Spinal cord (tissue), 10 donors: ENCODE results near the gene PTBP3. TPM values are rescaled to one million over a fixed set of nuclear protein-coding genes. Genes with fewer than 3 reads are reported as not detected.

Experiments
- DNase-seq, 6 donors: peaks; one replicate each; pipeline versions ENCODE4 v3.0.0 to v3.0.0-alpha.2; 2013 to 2015; ENCODE audit warnings: low spot score in 6 of 6, low read depth in 4 of 6
- H3K27ac ChIP-seq: one replicate; pipeline ENCODE4 v1.5.1; 2013; ENCODE audit warnings: low read depth, low read length, control low read depth
- H3K27me3 ChIP-seq: one replicate; pipeline ENCODE4 v1.6.1; 2013; ENCODE audit warnings: low read length; ENCODE audit not compliant: control insufficient read depth, insufficient read depth
- H3K36me3 ChIP-seq: one replicate; pipeline ENCODE4 v1.6.1; 2013; ENCODE audit warnings: low read length; ENCODE audit not compliant: control insufficient read depth, insufficient read depth
- H3K4me1 ChIP-seq: one replicate; pipeline ENCODE4 v1.6.1; 2013; ENCODE audit warnings: low read length; ENCODE audit not compliant: control insufficient read depth, insufficient read depth
- H3K4me3 ChIP-seq: one replicate; pipeline ENCODE4 v1.5.1; 2013; ENCODE audit warnings: low read depth, low read length, control low read depth
- H3K9me3 ChIP-seq: one replicate; pipeline ENCODE4 v1.6.1; 2013; ENCODE audit warnings: low read length; ENCODE audit not compliant: control insufficient read depth, insufficient read depth
- WGBS: methylation state at CpG from one replicate; pipeline ENCODE4 v1.1.5; 2013; ENCODE audit warnings: missing lambda C conversion rate; ENCODE audit not compliant: insufficient coverage; 5-methylcytosine and 5-hydroxymethylcytosine counted together
- polyA plus RNA-seq, 2 donors: library from polyadenylated mRNA; unstranded; fragments of 120-200 nt; gene quantifications; one replicate each; pipeline ENCODE4 v1.2.1, GENCODE V29; 2013; ENCODE audit not compliant: insufficient read length in 2 of 2
- total RNA-seq, 2 donors: library from RNA; depleted of rRNA in 1 of 2; stranded (reverse); fragments of 120-200 nt in 1 of 2; fragments of >200 nt in 1 of 2; gene quantifications; one replicate each; pipeline versions ENCODE4 v1.2.3 to v1.2.4, GENCODE V29; 2013 to 2014
- donor health status: healthy.

Gene PTBP3
- total and polyA plus RNA-seq, 4 donors: 15.5 to 42.7 (median 18.6) TPM

- Histone ChIP-seq H3K27me3 (no peaks in the 10 kb centered on the region), H3K4me1 (no peaks in the 10 kb centered on the region), H3K4me3 (no peak overlapping the region), H3K36me3 (no peaks in the 10 kb centered on the region), H3K27ac (no peak overlapping the region), H3K9me3 (no peaks in the 10 kb centered on the region)
- no peak for DNase-seq
These were observed 8.3 kb upstream of the PTBP3 start for GRCh38 chr9:112341730-112342129.

GRCh38 chr9:112339886-112340285 is 6.5 kb upstream of the PTBP3 start:
- no peak for DNase-seq
- Histone ChIP-seq H3K9me3 (no peaks in the 10 kb centered on the region), H3K4me3 (no peak overlapping the region), H3K27me3 (no peaks in the 10 kb centered on the region), H3K36me3 (no peaks in the 10 kb centered on the region), H3K27ac (no peak overlapping the region), H3K4me1 (no peaks in the 10 kb centered on the region)
- no CpG with 5 or more reads among the region's 3 CpGs for WGBS

GRCh38 chr9:112338561-112338960 is 5.1 kb upstream of the PTBP3 start:
- WGBS: 81% methylated on average over 2 of the region's 3 CpGs
- Histone ChIP-seq H3K4me3 (no peak overlapping the region), H3K4me1 (peaks cover 3% of the 10 kb centered on the region), H3K27me3 (no peaks in the 10 kb centered on the region), H3K9me3 (no peaks in the 10 kb centered on the region), H3K27ac (no peak overlapping the region), H3K36me3 (no peaks in the 10 kb centered on the region)
- DNase-seq: no peak

DNA sequence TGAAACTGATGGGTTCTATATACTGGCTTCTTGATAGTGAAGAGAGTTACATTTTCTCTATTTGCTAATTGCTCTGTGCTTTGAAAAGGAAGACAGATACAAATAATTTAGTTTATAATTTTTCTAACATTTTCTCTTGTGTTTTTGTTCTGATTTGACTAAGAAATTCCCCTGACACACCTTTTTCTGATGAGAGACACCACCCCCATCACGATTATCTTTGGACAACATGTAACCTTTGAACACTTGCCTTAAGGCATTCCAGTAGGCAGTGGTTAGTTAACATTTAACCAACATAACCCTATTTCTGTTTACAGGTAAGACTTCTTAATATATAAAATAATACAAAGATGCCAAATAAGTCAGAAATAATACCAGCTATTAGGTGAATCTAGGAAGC is 4.1 kb upstream of the PTBP3 start:
- WGBS: no CpG with 5 or more reads among the region's 1 CpG
- no peaks in the 10 kb centered on the region for H3K27me3 ChIP-seq
- H3K4me3 ChIP-seq: no peak overlapping the region
- no peaks in the 10 kb centered on the region for H3K9me3 ChIP-seq
- no peaks in the 10 kb centered on the region for H3K36me3 ChIP-seq
- no peak for DNase-seq
- H3K4me1 ChIP-seq: peaks cover 3% of the 10 kb centered on the region
- H3K27ac ChIP-seq: no peak overlapping the region

- Histone ChIP-seq H3K27me3 (no peaks in the 10 kb centered on the region), H3K9me3 (no peaks in the 10 kb centered on the region), H3K4me3 (peak overlapping the region; percentile 72), H3K27ac (peak overlapping the region; percentile 85), H3K36me3 (no peaks in the 10 kb centered on the region), H3K4me1 (peaks cover 3% of the 10 kb centered on the region)
- peak in 2 of 6 donors; percentile 29 to 36 for DNase-seq
- 26% methylated on average over 3 of the region's 8 CpGs for WGBS
These were observed 1.0 kb upstream of the PTBP3 start for GRCh38 chr9:112334432-112334841.

DNA sequence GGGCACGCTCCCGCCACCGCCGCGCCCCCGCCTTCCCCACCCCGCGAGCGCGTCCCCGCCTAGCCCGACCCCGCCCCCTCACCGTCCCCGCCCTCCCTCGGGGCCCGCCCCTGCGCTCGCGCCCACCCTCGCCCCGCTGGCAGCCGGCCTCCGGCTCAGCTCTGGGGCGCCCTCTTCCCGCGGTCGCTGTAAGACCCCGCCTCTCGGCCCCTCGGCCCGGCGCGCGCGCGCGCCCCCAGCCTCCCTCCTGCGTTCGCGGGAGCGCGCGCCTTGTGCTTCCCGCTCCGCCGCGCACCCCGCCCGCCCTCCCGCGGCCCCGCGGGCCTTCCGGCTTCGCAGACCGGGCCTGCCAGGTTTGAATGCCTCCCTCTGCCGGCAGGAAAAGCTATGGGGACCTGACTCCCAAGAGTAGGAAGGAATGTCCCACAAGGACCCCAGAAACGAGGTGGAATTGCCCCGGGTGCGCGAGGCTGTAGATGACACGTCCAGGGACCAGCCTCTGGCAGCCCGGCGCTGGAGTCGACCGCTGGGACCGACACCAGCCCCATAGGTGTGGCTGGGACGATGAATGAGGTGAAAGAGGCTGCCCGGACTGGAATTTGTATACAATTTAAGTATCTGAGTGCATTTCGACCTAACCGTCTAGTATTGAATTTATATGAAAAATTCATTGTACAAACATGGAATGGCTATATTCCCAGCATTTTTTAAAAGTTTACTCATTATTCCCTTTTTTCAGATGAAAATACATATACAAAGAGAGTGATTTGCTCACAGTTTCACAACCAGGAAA is 416 bp upstream of the PTBP3 start:
- peak overlapping the region; percentile 72 for H3K4me3 ChIP-seq
- under 1% methylated on average over 53 of the region's 72 CpGs for WGBS
- H3K27me3 ChIP-seq: no peaks in the 10 kb centered on the region
- peaks cover 3% of the 10 kb centered on the region for H3K4me1 ChIP-seq
- H3K9me3 ChIP-seq: no peaks in the 10 kb centered on the region
- DNase-seq: peak; percentile 88 to 99 (median 92)
- H3K36me3 ChIP-seq: no peaks in the 10 kb centered on the region
- H3K27ac ChIP-seq: peak overlapping the region; percentile 94

GRCh38 chr9:112332674-112332976 is 794 bp downstream of the PTBP3 start:
- Histone ChIP-seq H3K36me3 (no peaks in the 10 kb centered on the region), H3K4me3 (peak overlapping the region; percentile 72), H3K27me3 (no peaks in the 10 kb centered on the region), H3K9me3 (no peaks in the 10 kb centered on the region), H3K27ac (peak overlapping the region; percentile 94), H3K4me1 (peaks cover 3% of the 10 kb centered on the region)
- under 1% methylated on average over 14 of the region's 19 CpGs for WGBS
- no peak for DNase-seq

DNA sequence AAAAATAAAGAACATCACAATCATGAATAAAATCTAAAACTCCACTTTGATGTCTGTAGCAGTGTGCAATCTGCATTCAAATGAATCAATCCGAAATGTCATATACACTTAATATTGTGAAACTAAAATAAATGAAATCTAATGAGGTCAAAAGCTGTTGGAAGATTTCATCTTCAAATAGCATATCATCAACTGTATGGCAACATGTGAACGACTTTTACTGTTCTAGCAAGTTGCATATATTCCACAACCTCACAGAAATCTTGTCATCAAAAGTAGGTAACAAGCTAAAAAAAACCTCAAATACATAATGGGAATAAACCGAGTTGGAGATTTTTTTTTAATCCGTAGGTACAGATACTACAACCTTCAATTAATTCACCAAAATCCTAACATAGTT is 1.2 kb downstream of the PTBP3 start:
- Histone ChIP-seq H3K27ac (no peak overlapping the region), H3K36me3 (no peaks in the 10 kb centered on the region), H3K4me3 (peak overlapping the region; percentile 72), H3K9me3 (no peaks in the 10 kb centered on the region), H3K4me1 (peaks cover 3% of the 10 kb centered on the region), H3K27me3 (no peaks in the 10 kb centered on the region)
- no CpG with 5 or more reads among the region's 4 CpGs for WGBS
- DNase-seq: peak in 1 of 6 donors; percentile 16

GRCh38 chr9:112331674-112331952 is 1.8 kb downstream of the PTBP3 start:
- Histone ChIP-seq H3K27me3 (no peaks in the 10 kb centered on the region), H3K27ac (no peak overlapping the region), H3K4me1 (peaks cover 3% of the 10 kb centered on the region), H3K36me3 (no peaks in the 10 kb centered on the region), H3K9me3 (no peaks in the 10 kb centered on the region), H3K4me3 (no peak overlapping the region)
- DNase-seq: no peak
- WGBS: 78% methylated on average over 3 of the region's 4 CpGs

DNA sequence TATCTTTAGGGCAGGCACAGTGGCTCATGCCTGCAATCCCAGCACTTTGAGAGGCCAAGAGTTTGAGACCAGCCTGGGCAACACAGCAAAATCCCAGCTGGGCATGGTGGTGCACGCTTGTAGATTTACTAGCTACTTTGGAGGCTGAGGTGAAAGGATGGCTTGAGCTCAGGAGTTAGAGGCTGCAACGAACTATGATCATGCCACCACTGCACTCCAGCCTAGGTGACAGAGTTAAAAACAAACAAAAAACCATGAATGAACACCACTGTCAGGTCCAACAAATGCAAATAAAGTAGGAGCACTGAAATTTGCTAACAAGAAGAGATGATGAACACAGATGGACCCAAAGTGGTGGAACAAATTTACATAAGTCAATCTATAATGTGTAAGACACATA is 4.9 kb downstream of the PTBP3 start:
- no peak for DNase-seq
- Histone ChIP-seq H3K36me3 (no peaks in the 10 kb centered on the region), H3K4me3 (no peak overlapping the region), H3K4me1 (no peaks in the 10 kb centered on the region), H3K27me3 (no peaks in the 10 kb centered on the region), H3K9me3 (no peaks in the 10 kb centered on the region), H3K27ac (no peak overlapping the region)
- WGBS: 86% methylated on average over 1 of the region's 2 CpGs
